ENCODE measurements around the gene ANKRD63.

Gene ANKRD63

DNA sequence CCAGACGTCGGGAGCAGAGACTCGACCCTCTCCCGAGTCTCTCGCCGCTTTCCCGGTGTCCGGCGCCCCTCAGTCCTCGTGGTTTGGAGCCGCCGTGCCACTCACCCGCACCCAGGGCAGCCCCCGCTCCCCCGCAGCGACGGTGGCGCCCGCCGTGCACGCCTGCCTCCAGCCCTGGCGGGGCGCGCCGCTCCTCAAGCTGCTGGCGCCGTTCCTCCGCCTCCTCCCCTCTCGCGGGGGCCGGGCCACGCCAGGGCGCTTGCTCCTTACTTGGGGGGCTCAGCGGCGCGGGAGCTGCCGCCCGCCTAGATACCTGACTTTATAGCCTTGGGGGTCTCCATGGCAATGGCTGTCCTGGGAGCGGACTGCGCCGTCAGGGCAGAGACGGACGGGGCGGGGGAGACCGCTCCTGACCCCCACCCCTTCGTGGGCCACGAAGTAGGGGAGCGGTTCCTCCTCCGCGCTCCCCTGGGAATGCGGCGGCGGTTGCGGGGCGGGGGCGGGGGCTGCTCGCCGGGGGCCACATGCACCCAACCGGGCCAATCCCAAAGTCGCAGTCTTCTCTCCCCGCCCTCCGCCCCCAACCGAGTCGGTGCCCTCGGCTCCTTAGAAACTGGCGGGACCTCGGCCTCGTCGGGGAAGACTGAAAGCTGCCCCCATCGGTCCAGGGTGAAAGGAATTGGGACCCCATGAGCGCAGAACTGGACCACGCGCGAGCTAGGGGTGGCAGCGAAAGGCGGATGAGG is at the start of gene ANKRD63:
Gene ANKRD63 (minus strand): TSS at position 196 of the 746 bp plus-strand sequence. CDS start 478 bp downstream, outside the sequence.
- no peak for DNase-seq

DNA sequence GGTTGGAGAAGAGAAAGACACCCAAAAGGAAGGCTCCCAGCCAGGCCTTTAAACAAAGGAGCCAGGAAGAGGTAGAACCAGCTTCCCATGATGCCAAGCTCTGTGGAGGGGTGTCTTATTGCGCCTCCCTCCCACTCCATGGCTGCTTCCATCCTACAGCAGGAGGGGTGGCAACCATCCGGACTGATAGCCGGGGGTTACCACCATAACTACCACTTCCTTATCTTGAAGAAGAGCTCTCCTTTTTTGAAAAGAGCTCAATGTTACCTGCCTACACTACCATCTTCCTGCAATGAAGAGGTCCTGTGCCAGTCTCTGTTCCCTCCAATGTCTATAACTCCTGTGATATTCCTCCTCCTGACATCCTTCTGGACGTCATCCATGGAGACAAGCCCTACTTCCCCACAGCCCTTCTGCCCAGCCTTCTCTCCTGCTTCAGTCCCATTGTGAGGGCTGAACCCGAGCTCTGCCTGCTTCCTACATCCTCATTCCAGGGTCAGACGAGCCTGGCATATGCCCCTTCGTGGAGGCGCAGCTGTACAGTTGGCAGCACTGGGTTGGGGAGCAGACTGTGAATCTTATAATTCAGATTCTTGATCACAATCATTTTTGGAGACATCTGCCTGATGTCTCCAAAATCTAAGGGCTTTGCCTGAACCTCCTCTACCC is 49.4 kb upstream of the ANKRD63 start:
- no peak for DNase-seq

DNA sequence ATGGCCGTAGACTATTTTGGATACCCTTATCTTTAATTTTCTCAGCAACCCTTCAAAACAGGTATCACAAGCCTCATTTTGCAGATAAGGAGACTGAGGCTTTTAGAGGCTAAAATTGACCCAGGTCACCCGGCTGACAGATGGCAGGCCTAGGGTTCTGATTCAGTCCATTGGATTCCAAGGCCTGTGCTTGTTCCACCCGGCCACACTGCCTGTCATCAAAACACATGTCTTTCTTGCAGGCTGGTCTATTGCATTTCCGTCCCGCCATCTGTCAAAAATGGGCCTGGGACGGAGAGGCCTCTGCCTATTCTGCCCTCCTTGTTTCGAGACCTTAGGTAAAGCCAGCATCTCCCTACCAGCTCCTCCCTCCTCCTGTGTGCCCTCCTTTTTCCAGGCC is 48.8 kb upstream of the ANKRD63 start:
- DNase-seq: no peak

GRCh38 chr15:40331026-40331425 is 48.2 kb upstream of the ANKRD63 start:
- no peak for DNase-seq

- no peak for DNase-seq
Observed at GRCh38 chr15:40330368-40330836, 47.5 kb upstream of the ANKRD63 start.

GRCh38 chr15:40329804-40330203 is 46.9 kb upstream of the ANKRD63 start:
- DNase-seq: no peak

- no peak for DNase-seq
Observed at GRCh38 chr15:40328751-40329150, 45.9 kb upstream of the ANKRD63 start.

- DNase-seq: no peak
Observed at GRCh38 chr15:40328176-40328575, 45.3 kb upstream of the ANKRD63 start.

GRCh38 chr15:40327457-40327856 is 44.6 kb upstream of the ANKRD63 start:
- no peak for DNase-seq

GRCh38 chr15:40325700-40326099 is 42.8 kb upstream of the ANKRD63 start:
- DNase-seq: no peak

GRCh38 chr15:40325188-40325587 is 42.3 kb upstream of the ANKRD63 start:
- no peak for DNase-seq

- DNase-seq: no peak
Observed at GRCh38 chr15:40323953-40324937, 41.4 kb upstream of the ANKRD63 start.

- peak; percentile 85 for DNase-seq
Observed at GRCh38 chr15:40323239-40323952, 40.5 kb upstream of the ANKRD63 start, which contains the start of gene INAFM2. Gene INAFM2 (plus strand): TSS chr15:40323692. CDS start chr15:40324056, 364 bp downstream.

DNA sequence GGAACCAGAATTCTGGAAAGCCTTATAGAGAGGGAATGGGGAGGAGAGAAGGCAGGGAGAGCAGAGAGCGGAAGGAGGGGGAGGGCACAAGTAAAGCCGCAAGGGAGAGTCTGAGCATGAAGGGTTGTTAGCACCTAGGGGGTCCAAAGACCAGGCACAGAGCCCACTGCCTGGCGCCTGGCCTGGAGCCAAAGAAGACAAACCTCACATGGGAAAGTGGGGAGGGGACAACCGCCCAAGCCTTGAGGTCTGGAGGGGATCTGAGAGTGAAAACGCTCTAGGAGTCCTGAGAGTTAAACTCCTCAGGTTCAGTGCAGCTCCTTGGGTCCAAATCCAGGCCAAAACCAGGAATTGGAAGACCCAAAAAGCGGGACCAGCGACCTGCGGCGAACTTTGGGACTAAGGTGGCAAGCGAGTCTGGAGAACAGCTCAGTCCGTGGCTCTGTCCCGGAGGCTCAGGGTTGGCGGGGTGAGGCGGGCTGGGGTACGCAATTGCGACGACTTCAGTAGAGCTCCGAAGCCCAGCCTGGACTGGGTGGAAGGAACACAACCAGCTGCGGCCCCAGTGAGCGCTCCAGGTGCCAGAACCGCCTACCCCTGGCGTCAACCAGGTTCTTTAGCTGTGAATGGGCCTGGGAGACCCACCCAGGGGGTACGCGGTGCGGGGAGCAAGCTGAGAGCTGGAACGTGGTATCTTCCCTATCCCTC is 39.8 kb upstream of the ANKRD63 start:
- no peak for DNase-seq

DNA sequence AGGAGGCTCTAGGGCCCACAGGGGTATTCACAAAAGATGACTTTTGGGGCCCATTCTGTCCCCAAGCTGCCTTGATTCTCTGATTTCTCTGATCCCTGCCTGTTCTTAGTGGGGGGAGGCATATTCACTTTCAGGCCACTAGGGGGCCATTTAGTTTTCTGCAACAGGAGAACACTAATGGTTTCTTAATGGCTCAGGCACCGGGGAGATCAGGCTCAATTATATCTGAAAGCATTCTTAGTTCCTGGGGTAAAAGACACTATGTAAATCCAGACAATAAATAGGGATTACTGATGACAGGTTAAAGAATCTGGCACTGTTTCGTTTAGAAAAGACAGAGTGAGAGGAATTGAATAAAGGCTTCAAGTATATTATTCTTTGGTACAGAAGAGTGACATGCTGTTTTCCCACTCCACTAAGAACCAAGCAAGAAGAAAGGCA is 38.1 kb upstream of the ANKRD63 start:
- DNase-seq: peak; percentile 43

GRCh38 chr15:40320409-40320808 is 37.5 kb upstream of the ANKRD63 start:
- DNase-seq: no peak

- DNase-seq: no peak
Observed at GRCh38 chr15:40317580-40317979, 34.7 kb upstream of the ANKRD63 start.

DNA sequence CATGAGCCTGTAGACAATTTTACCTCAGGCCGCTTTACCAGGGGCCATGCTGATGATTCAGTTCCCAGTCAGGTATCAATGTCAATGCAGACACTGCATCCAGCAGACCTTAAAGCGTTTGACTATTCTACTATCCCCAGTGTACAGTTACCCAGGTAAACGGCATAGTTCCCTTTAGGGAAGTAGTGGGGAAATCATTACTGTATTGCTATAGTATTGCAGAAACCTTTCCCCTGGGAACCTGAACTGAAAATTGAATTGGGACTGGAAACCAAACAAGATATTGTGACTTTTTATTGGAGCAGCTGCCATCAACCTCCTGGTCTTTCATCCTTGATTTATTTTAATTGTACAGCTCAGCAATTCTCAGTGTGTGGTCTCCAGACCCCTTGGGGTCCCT is 34.1 kb upstream of the ANKRD63 start:
- DNase-seq: no peak

- no peak for DNase-seq
Observed at GRCh38 chr15:40314723-40315276, 31.9 kb upstream of the ANKRD63 start.

DNA sequence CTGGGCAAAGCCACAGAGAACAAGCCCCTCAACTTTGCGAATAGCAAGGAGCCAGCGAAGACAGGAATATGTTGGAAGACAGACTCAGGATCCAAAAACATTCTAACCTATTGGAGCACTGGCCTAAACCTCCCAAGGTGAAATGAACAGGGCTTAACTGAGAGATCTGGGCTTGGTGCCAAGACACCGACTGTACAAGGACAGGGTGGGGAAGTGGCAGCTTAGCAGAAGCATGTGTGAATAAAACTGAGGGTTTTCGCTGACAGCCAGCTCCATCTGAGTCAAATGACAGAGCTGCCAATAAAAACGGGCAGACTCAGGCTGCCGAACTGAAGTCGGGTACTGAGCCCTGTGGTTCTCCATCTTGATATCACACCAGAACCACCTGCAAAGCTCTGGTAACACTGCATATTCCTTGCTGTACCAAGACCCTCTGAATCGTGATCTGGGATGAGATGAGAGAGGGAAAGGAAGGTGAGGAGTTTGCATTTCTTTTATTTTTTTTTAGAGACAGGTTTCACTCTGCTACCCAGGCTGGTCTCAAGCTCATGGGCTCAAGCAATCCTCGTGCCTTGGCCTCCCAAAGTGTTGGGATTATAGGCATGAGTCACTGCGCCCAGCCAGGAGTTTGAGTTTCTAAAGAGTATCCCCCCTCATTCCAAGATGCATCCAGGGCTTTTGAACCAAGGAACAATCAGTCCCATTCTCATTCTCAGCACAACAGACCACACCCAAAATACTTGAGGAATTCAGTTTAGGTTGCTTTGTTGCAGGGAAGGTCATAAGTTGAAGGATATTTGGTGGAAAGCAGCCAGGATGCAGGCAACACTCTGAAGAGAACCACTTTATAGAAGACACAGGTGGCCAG is 30.9 kb upstream of the ANKRD63 start:
- DNase-seq: peak; percentile 61
